GM19455 (cell line): Measurements from ENCODE around the gene NAT10.

ENCODE experiments used
- ATAC-seq: cut with Tn5 transposase; IDR thresholded peaks from one replicate; pipeline ENCODE4 v1.9.1; 2021; ENCODE audit not compliant: unreplicated experiment

NAT10 gene

DNA sequence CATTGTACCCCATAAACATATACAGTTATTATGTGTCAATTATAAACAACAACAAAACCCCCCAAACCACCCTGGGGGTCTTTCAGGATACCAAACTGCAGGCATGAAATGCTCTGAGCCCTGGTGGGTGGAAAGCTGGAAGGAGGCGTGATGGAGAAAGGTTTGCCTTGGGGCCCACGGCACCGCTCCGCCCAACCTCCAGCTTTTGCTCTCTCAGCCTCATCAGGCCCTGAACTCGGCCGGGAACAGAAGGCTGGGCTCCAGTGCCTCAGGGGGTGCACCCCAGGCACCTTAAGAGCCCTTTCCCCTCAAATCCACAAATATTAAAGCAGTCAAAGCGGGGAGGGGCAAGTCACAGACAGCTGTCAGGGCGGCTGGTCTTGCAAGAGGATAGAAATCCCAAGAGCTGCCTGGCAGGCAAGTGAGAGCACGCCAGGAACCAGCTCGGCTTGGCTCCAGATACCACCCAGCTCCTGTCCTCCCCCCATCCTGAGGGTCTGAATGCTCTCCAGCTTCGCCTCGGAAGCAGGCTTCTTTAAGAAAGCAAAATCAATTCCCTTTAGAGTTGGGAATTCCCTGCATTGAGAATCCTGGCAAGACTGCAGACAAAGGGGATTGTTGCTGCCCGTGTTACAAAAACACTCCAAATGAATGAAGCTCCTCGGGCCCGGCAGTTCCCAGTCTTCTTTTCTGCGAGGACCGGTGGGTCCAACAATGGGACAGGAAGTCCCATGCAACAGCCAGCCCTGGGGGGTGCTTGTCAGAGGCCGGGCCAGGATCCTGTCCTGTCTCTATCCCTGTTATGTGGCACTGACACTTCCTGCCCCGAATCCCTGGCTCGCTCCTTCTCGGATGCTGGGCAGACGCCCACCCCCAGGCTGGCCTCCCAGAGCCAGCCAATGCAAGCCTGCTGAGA lies 80.8 kb downstream of the NAT10 start:
- no peak for ATAC-seq

DNA sequence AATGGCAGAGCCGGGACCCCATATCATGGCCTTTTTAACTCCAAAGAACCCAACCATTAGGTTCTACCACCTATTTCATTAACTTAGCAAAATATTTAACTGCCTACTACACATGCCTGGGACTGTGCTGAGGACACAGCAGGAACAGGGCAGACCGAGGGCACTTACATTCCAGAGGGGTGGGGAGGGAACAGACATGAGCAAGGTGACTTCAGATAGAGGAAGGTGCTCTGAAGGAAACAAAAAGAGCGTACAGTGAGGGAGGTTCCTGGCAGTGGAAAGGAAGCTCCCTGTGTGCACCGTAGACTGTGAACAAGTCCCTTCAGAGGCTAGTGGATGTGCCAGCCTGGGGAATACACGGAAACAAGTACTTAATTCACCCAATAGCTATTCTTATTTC lies 82.8 kb downstream of the NAT10 start:
- no peak for ATAC-seq

DNA sequence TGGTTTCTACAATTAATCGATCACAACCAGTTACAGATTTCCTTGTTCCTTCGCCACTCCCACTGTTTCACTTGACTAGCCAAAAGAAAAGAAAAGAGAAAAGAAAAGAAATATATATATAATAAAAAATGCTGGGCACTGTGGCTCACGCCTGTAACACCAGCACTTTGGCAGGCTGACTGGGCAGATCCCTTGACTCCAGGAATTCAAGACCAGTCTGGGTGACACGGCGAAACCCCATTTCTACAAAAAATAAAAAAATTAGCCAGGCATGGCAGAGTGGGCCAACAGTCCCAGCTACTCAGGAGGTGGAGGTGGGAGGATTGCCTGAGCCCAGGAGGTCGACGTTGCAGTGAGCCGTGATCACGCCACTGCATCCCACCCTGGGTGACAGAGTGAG lies 83.8 kb downstream of the NAT10 start:
- ATAC-seq: no peak

DNA sequence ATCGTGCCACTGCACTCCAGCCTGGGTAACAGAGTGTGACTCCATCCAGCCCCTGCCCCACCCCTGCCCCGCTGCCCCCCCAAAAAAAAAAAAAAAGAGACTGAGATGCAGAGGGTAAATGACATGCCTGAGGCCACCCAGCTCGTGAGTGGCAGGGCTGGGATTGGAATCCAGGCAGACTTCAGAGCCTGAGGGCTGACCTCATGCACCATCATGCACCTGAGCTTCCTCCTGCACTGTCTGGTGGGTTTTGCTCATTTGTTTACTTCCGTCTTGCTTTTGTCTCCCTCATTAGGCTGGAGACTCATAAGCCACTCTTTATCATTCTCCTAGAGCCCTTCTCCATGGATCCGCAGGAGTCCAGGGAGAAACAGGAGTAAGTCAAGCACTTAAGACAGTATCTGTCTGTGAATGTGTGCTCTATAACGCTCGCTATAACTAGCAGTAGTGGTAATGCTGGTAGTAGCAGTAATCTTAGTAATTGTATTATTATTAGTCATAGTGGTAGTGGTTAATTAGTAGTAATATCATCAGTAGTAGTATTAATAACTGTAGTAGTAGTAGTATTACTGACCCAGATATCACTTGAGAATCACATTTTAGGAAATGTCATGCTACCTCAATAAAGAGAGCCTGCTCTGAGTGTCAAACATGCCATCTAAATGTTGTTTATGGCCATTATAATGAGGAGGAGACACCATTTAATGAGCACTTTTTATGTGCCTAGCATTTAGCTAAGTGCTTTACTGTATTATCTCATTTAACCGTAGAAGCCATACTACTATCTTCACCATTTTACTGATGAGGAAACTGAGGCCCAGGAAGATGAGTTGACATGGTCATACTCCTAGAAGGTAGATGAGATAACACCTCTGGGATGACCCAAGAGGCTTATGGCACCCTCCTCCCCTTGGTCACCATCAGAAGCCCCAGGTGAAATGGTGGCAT lies 85.0 kb downstream of the NAT10 start:
- no peak for ATAC-seq

DNA sequence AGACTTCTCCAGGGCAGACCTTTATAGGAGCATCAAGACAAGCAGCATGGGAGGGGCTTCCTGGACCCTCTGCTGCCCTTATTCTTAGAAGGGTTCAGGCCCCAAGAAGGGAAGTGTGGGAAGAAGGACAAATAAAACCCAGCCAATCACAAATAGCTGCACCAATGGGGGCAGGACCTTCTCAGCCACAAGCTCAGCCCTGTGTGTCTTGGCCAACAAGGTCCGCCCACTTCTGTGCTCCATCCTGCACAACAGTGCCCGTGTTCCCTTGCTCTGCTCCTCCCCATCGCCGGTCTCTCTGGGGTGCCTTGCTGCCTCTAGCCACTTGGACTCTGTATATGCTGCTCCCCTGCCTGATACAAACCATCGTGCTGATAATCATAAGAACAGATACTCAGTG lies 86.1 kb downstream of the NAT10 start:
- ATAC-seq: no peak

DNA sequence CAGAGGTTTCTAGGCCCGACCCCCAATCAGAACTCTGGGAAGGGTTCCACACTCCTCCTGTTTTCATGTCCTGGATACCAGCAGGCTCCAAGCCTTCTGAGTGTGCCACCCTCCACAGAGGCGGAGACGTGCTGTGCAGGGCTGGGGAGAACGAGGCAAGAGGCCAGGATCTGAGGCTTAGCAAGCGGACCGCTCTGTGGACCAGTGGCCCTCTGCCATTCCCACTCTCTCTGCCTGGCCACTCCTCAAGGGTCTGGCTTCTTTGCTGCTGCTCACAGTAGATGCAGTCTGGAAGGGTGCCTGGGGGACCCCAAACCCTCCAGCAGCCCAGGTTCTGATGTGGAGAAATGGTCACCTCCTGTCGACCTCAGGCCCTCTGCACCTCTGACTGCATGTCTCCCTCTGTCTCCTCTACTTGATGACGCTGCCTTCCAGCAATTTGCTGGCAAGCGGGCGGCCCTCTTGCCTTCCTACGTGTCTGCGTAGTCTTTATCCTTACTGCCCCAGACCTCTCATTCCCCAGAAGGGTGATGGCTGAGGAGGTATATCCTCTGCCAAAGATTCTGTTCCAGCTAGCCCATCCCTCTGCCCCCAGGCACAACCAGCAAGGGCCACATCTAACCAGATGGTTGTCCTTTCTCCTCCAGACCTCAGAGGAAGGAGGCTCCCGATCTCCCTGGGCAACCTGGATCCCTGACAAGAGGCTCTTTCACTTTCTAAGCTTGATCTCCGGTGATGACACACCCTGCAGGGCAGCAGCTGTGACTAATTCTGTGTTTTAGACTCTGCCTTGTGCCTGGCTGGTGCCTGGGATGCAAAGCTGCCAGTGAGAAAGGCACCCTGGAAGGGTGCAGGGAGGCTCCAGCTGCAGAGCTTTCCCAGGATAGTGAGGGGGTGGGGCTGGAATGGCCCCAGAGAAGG lies 87.3 kb downstream of the NAT10 start:
- no peak for ATAC-seq

DNA sequence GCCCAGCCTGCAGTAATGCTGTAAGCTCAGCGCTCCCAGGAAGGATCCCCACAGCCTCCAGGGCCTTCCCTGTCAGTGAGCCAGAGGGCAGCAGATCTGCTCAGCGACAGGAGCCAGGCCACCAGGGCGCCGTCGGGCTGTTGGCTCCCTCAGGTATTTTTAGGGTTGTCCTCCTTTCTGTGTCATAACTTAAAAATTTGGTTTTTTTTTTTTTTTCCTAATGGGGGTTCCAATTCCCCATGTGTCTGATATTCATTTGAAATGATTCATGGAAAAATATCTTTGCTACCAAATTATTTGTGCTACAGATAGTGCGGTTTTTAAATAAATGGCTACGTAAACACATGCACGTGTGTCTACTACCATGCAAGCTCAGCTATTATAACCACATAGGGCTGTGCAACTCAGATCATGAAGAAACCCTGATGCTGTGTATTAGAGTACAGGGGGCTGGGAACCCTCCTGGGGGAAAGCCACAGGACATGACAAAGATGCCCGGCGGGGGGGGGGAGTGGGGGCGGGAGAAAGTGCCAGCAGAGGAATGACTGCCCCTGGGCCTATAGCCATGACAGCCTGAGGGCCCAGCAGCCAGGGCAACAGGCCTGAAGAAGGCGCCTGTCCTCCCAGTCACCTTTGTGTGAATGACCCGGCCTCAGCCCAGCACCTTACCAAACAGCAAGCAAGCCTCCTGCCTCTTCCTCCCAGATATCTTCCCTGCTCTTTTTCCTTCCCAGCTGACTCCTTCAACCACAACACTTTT lies 89.3 kb downstream of the NAT10 start:
- ATAC-seq: no peak
